H9 (cell line): ENCODE results near the gene DVL3. TPM values are rescaled to one million over a fixed set of nuclear protein-coding genes. Genes with fewer than 3 reads are reported as not detected.

Source experiments
- DNase-seq: peaks from one replicate; pipeline ENCODE4 v3.0.0-alpha.2; 2017
- H2AFZ ChIP-seq: one replicate; pipeline ENCODE4 v1.6.1; 2013; ENCODE audit warnings: mild to moderate bottlenecking, low read length, control low read depth, moderate library complexity
- H2AK5ac ChIP-seq: 2 replicates; pipeline ENCODE4 v1.6.1; 2013; ENCODE audit warnings: low read length, control low read depth, mixed read lengths; ENCODE audit not compliant: insufficient read length
- H2BK120ac ChIP-seq: one replicate; pipeline ENCODE4 v1.6.1; 2013; ENCODE audit warnings: low read depth, mild to moderate bottlenecking, low read length, control low read depth, inconsistent platforms; ENCODE audit not compliant: poor library complexity, severe bottlenecking
- H2BK12ac ChIP-seq: 2 replicates; pipeline ENCODE4 v1.6.1; 2013; ENCODE audit warnings: low read length, control low read depth, mixed read lengths, low read depth; ENCODE audit not compliant: insufficient read length
- H2BK15ac ChIP-seq: 2 replicates; pipeline ENCODE4 v1.6.1; 2013; ENCODE audit warnings: low read depth, low read length, control low read depth
- H2BK20ac ChIP-seq: one replicate; pipeline ENCODE4 v1.6.1; 2013; ENCODE audit warnings: low read depth, mild to moderate bottlenecking, low read length, control low read depth, inconsistent platforms; ENCODE audit not compliant: poor library complexity, severe bottlenecking
- H2BK5ac ChIP-seq: 2 replicates; pipeline ENCODE4 v1.6.1; 2013; ENCODE audit warnings: low read length, control low read depth, mixed read lengths; ENCODE audit not compliant: insufficient read length
- H3K14ac ChIP-seq: 2 replicates; pipeline ENCODE4 v1.6.1; 2013; ENCODE audit warnings: low read length, control low read depth; ENCODE audit not compliant: insufficient read depth
- H3K18ac ChIP-seq: 2 replicates; pipeline ENCODE4 v1.6.1; 2013; ENCODE audit warnings: low read depth, mild to moderate bottlenecking, mixed read lengths, low read length, control low read depth; ENCODE audit not compliant: insufficient read length
- H3K23ac ChIP-seq: 2 replicates; pipeline ENCODE4 v1.6.1; 2013; ENCODE audit warnings: low read length, control low read depth, mixed read lengths, low read depth; ENCODE audit not compliant: insufficient read length
- H3K23me2 ChIP-seq: 2 replicates; pipeline ENCODE4 v1.6.1; 2013; ENCODE audit warnings: low read depth, mild to moderate bottlenecking, mixed read lengths, low read length, control low read depth; ENCODE audit not compliant: insufficient read length, poor library complexity, severe bottlenecking
- H3K27ac ChIP-seq: 2 replicates; pipeline ENCODE4 v1.5.1; 2013; ENCODE audit warnings: low read length, control low read depth, mixed read lengths, low read depth; ENCODE audit not compliant: insufficient read length
- H3K27me3 ChIP-seq: 2 replicates; pipeline ENCODE4 v1.6.1; 2013; ENCODE audit warnings: low read length, control low read depth, inconsistent platforms; ENCODE audit not compliant: insufficient read depth
- H3K4ac ChIP-seq: 2 replicates; pipeline ENCODE4 v1.6.1; 2013; ENCODE audit warnings: low read depth, mild to moderate bottlenecking, control low read depth, inconsistent platforms, low read length, moderate library complexity
- H3K4me1 ChIP-seq: 2 replicates; pipeline ENCODE4 v1.6.1; 2013; ENCODE audit warnings: low read length, control low read depth, inconsistent platforms; ENCODE audit not compliant: insufficient read depth
- H3K4me2 ChIP-seq: 2 replicates; pipeline ENCODE4 v1.6.1; 2013; ENCODE audit warnings: low read length, control low read depth, mixed read lengths; ENCODE audit not compliant: insufficient read length, insufficient read depth
- H3K56ac ChIP-seq: 2 replicates; pipeline ENCODE4 v1.6.1; 2013; ENCODE audit warnings: low read depth, mild to moderate bottlenecking, mixed read lengths, low read length, control low read depth; ENCODE audit not compliant: insufficient read length
- H3K79me1 ChIP-seq: 2 replicates; pipeline ENCODE4 v1.6.1; 2013; ENCODE audit warnings: low read depth, mild to moderate bottlenecking, moderate library complexity, low read length, control low read depth, inconsistent platforms; ENCODE audit not compliant: insufficient read depth, poor library complexity, severe bottlenecking
- H3K79me2 ChIP-seq: 2 replicates; pipeline ENCODE4 v1.6.1; 2013; ENCODE audit warnings: low read length, control low read depth, inconsistent platforms; ENCODE audit not compliant: insufficient read depth
- H3K9ac ChIP-seq: 2 replicates; pipeline ENCODE4 v1.6.1; 2013; ENCODE audit warnings: low read length, control low read depth, mixed read lengths; ENCODE audit not compliant: insufficient read length; ENCODE audit errors: extremely low read depth
- H3K9me3 ChIP-seq: one replicate; pipeline ENCODE4 v1.6.1; 2013; ENCODE audit warnings: low read depth, low read length, inconsistent platforms; ENCODE audit not compliant: control insufficient read depth
- H3T11ph ChIP-seq: one replicate; pipeline ENCODE4 v1.6.1; 2013; ENCODE audit warnings: mild to moderate bottlenecking, low read length, control low read depth, inconsistent platforms
- H4K20me1 ChIP-seq: one replicate; pipeline ENCODE4 v1.6.1; 2013; ENCODE audit not compliant: control insufficient read depth, insufficient read length, insufficient read depth
- H4K5ac ChIP-seq: 2 replicates; pipeline ENCODE4 v1.6.1; 2013; ENCODE audit warnings: low read depth, mild to moderate bottlenecking, mixed read lengths, low read length, control low read depth; ENCODE audit not compliant: insufficient read length
- H4K8ac ChIP-seq: replicated peaks from 2 replicates; pipeline ENCODE4 v1.6.1; 2013; ENCODE audit warnings: low read length, control low read depth, mixed read lengths, low read depth; ENCODE audit not compliant: insufficient read length
- H4K91ac ChIP-seq: 2 replicates; pipeline ENCODE4 v1.6.1; 2013; ENCODE audit warnings: low read depth, mild to moderate bottlenecking, moderate library complexity, mixed read lengths, low read length, control low read depth; ENCODE audit not compliant: insufficient read length
- H3K27ac Mint-ChIP-seq, 3 experiments: 2 replicates in 2 of 3; 3 replicates in 1 of 3; pipeline ENCODE4 v1.8.0; 2020 to 2021; ENCODE audit warnings: mixed read lengths in 3 of 3, mild to moderate bottlenecking in 1 of 3, moderate library complexity in 1 of 3
- H3K27me3 Mint-ChIP-seq: 2 replicates; pipeline ENCODE4 v1.8.0; 2021; ENCODE audit warnings: low read depth, mild to moderate bottlenecking, moderate library complexity, mixed read lengths
- H3K36me3 Mint-ChIP-seq, 3 experiments: 2 replicates in 2 of 3; 3 replicates in 1 of 3; pipeline ENCODE4 v1.8.0; 2020 to 2021; ENCODE audit warnings: low read depth in 3 of 3, mixed read lengths in 3 of 3; ENCODE audit not compliant: insufficient read depth in 1 of 3
- H3K4me1 Mint-ChIP-seq, 2 experiments: 2 replicates each; pipeline ENCODE4 v1.8.0; 2020; ENCODE audit warnings: mixed read lengths in 2 of 2
- H3K4me3 Mint-ChIP-seq, 2 experiments: 2 replicates in 1 of 2; 3 replicates in 1 of 2; pipeline ENCODE4 v1.8.0; 2020 to 2021; ENCODE audit warnings: mild to moderate bottlenecking in 2 of 2, mixed read lengths in 2 of 2, moderate library complexity in 1 of 2
- H3K9me3 Mint-ChIP-seq, 2 experiments: 2 replicates in 1 of 2; 3 replicates in 1 of 2; pipeline ENCODE4 v1.8.0; 2020; ENCODE audit warnings: mild to moderate bottlenecking in 2 of 2, mixed read lengths in 2 of 2, moderate library complexity in 1 of 2
- CTCF ChIP-seq: fragments of 200-600 bp; sonication (generic); conservative IDR thresholded peaks from 3 replicates; pipeline ENCODE4 v1.8.0; 2021; ENCODE audit warnings: antibody characterized with exemption, mild to moderate bottlenecking
- WGBS: extraction: QIAGEN DNeasy Blood & Tissue Kit; methylation state at CpG from one replicate; pipeline ENCODE4 v1.1.7; 2013; ENCODE audit warnings: missing lambda C conversion rate, low lambda C conversion rate, mixed read lengths; ENCODE audit not compliant: insufficient read length; ENCODE audit errors: extremely low coverage; 5-methylcytosine and 5-hydroxymethylcytosine counted together
- total RNA-seq: library from RNA; stranded (reverse); gene quantifications from 2 replicates; pipeline ENCODE4 v1.2.1, GENCODE V29; 2021

DVL3 gene
- total RNA-seq, 1 experiment from 2014 or later: 64.7 TPM

- no peak for TF ChIP-seq CTCF
- peaks cover 12 to 13% of the 10 kb centered on the region in 2 experiments for H3K4me1 Mint-ChIP-seq
- Histone ChIP-seq H4K91ac (no peak overlapping the region), H3K4me2 (no peak overlapping the region), H4K5ac (no peak overlapping the region), H2BK5ac (no peak overlapping the region), H3K79me2 (no peaks in the 10 kb centered on the region; the same call in 1 of the 2 replicates), H2BK12ac (no peak overlapping the region), H2BK120ac (no peak overlapping the region), H4K8ac (no peak overlapping the region), H3K56ac (no peak overlapping the region), H2BK15ac (no peak overlapping the region), H3K27ac (no peak overlapping the region), H3K9me3 (no peaks in the 10 kb centered on the region), H3K79me1 (peaks cover 10% of the 10 kb centered on the region), H3K23ac (no peak overlapping the region), H2AFZ (no peak overlapping the region), H2BK20ac (no peak overlapping the region), H3K18ac (no peak overlapping the region), H3T11ph (no peak overlapping the region), H3K23me2 (peaks cover 2% of the 10 kb centered on the region), H3K27me3 (no peaks in the 10 kb centered on the region), H3K9ac (no peak overlapping the region), H3K4ac (no peak overlapping the region), H3K14ac (no peak overlapping the region), H4K20me1 (no peaks in the 10 kb centered on the region), H3K4me1 (no peaks in the 10 kb centered on the region), H2AK5ac (no peak overlapping the region)
- no peak overlapping the region for H3K27ac Mint-ChIP-seq
- DNase-seq: no peak
- H3K9me3 Mint-ChIP-seq: no peaks in the 10 kb centered on the region
- H3K27me3 Mint-ChIP-seq: no peaks in the 10 kb centered on the region
- H3K36me3 Mint-ChIP-seq: peaks cover 24 to 65% (median 43%) of the 10 kb centered on the region in 3 experiments; a peak in 6 of 7 replicates
- H3K4me3 Mint-ChIP-seq: no peak overlapping the region
- WGBS: no CpG with 5 or more reads among the region's 10 CpGs
Measured at GRCh38 chr3:184140436-184140835, 14.7 kb upstream of the DVL3 start.
